Activated gamma-delta T cell (primary cell): ENCODE measurements around the gene MTUS2.

Source experiments
- DNase-seq: peaks from one replicate; lab custom pipeline; 2025; lab: John Stamatoyannopoulos, UW

Gene MTUS2

DNA sequence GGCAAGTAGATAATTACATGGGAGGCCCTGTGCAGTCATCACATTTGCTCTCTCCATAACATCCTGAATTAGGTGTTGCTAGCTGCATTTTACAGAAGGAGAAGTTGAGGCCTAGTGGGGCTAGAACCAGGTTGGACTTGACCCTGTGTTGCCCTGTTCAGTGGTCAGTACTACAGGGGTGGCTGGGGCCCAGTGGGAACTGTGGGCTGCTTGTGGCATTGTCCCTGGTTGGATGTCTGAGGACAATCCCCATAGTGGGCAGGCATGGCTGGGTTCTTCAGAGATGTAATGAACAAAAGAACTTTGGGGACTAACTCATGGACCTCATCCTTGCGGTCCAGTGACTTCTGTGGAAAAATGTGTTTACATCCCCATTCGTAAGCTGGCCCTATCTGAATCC lies 38.9 kb downstream of the MTUS2 start:
- no peak for DNase-seq

DNA sequence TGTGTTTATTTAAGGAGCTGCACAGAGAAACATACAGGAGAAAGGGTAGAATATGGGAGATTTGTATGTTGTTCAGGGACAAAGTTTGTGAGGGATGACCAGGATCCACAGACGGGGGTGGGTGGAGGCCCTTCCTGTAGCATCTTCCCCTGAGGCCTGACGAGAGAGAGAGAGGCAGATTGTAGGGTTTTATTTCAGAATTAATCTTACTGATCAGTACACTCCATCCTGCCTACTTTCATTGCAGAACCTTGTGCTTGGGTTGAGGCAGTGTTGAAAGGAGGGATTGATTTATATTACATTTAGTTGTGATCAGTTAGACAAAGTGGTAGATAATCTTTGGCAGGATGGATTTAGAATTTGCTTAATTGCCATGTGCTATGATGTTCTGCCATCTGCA lies 39.6 kb downstream of the MTUS2 start:
- no peak for DNase-seq

DNA sequence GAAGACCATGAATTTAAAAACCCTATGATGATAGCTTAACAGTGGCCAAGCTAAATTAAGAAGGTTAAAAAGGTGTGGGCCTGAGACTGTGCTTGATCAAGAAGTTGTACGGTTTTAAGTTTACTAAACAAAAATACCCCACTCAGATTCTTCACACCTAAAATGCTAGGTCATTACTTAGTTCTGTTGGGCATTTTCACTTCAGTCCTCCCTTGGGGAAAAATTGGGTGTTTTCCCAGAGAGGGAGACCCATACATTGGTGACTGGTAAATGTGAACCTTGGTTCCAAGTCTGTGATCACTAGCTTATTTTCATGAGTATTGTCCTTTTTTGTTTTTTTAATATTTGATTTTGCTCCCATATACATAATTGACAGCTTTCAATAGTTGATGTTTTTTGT lies 44.4 kb downstream of the MTUS2 start:
- no peak for DNase-seq

DNA sequence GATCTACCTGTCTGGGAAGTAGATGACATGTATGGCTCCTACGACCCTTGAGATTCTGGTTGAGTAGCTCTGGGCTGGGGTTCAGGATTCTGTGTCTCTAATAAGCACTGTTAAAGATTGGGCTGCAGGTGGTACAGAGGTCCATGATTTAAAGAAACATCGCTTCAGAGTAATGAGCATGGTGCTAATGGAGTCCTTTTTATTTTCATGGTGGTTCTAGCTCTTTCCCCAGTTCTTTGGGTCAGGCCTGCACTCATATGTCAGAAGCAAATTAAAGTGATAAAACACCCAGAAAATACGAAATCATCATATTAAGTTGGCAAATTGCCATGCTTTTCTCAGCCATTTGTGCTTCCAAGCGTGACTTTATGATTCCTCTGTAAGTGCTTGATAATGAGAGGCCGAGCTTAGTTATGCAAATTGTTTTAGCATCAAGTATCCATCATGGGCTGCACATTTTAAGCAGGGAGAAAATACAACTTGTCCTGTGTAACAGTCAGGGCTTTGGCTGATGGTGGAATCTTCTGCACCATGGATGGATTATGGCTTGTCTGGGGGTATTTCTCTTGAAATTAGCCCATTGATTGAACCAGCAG lies 45.1 kb downstream of the MTUS2 start:
- DNase-seq = no peak

DNA sequence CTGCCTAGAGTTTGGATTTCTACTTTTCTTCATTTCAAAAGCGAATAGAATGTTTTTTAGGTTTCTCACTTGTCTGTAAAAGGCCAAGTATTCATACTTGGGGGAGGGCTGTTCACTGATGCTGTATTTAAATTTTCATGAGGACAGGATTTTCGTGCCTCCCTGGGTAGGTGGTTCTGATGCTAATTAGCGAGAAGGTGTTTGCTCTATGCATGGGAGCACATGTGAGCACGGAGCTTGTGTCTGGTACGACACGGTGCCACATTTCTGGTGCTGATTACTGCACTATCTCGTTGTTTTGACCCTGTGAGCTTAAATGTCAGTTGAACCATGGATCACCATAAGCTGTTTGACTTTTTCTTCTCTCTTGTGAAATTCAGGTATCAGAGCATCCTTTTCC lies 45.8 kb downstream of the MTUS2 start:
- no peak for DNase-seq

DNA sequence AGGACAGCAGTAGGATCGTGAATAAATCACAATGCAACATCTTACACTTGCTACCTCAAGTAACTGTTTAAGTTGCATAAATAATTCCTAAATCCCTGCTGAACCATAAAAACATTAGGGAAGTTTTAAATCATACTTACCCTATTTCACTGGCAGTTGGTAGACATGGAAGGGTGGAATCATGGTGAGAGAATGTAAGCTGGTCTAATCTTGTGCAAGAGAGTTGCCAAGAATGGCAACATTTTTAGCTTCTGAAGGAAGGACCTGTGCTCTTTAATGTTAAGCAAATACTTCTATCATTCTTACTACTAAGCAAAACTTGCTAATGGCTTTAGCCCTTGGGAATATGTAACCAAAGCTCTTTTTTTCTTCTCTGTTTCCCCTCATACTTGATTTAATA lies 46.8 kb downstream of the MTUS2 start:
- DNase-seq = no peak

DNA sequence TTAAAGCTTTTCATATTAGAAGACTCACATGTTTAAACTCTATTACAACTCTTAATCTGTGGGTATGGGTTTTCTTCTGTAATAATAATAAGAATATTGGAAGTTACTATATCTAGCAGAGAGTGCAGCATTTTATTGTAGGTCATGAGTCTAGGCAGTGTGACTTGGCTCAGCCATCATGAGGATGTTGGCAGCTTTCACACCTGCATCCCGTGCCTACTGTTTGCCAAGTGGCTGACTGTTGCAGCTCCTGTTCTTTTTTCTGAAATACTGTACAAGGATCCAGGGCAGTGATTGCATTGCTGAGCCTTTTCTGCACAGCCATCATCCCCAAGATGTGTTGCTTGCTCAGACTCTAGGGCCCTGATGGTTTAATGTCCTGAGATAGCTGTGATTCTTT lies 47.4 kb downstream of the MTUS2 start:
- DNase-seq = no peak

DNA sequence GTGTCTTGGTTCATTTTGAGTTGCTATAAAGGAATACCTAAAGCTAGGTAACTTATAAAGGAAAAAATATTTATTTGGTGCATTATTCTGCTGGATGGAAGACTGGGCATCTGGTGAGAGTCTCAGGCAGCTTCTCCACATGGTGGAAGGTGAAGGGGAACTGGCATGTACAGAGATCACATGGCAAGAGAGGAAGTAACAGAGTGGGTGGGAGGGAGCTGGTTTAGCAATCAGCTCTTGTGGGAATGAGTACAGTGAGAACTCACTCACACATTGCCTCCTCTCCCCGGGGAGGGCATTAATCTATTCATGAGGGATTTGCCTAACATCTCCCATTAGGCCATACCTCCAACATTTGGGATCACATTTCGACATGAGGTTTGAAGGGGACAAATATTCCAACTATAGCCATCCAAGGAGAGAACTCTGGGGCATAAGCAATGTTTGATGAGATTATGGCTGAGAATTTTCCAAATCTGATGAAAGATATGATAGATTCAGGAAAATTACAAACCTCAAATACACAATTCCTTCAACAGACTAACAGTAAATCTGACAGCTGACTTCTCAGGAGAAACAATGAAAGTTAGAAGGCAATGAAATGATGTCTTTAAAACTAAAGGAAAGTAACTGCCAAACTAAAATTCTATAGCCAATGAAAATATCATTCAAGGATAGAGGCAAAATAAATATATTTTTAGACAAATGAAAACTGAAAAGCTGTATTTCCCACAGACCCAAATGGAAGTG lies 52.5 kb downstream of the MTUS2 start:
- no peak for DNase-seq

DNA sequence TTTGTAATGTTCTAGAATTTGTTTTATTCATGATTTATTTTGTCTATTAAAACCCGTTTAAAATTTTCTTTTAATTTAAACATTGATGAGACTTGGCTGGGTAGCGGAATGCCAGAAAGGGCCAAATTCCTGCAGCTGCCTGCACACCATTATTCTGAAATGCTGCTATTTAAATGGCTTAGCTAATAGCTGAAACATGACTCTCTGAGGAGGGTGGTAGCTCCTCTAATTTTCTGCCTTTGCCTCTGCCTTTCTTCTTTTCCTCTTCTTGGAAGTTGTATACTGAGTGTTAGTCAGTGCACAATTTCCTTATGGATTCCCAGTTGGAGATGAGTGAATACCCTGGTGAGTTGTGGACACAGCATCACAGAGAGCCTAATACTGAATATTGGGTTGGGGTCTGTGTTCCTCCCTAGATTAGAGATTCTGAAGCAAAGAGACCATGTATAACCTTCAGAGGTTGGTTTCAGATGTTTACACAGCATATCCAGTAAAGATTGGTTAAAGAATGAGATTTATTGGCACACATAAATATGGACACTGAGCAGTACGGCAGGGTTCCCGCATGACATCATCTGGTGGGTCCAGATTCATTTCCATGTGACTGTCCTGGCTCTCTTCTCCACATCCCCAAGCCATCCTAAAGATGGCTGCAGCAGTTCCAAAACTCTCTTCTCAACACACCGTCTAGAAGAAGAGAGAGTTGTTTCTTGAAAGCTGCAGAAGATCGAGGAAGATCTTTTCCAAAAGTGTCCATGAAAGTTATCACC lies 55.9 kb downstream of the MTUS2 start:
- DNase-seq = no peak

DNA sequence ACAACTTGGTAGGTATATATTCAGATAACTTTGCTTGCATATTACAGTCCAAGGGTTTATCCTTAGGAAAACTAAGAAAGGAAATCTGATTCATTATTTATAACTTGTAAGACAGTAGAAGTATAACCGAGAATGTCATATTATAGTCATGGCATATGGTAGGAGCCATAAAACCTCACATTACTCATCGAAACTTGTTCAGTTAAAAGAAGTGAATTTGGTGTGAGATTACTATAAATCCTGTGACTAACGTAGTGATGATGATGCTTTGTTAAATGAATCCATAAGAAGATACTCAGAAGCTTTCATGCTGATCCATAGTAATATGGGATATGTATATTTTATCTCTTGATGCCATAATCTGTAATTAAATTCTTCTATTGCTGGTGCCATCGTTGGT lies 57.3 kb downstream of the MTUS2 start:
- DNase-seq = no peak

DNA sequence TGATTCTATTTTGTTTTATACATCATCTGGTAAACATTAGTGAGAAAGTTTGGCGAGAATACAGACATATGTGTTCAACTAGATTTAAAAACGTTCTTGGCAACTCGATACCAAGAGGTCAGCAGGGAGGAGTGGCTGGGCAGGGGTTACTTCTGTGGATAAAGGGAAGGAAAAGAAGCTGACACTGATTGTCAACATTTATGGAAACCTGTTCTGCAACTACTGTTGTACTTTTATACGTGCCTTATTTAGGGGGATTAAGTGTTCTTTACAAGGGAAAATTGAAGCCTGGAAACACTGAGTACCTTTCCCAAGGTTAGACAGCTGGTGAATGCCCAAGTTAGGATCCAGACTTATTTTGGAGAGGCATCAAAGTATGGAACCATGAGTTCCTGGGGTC lies 65.0 kb downstream of the MTUS2 start:
- no peak for DNase-seq

DNA sequence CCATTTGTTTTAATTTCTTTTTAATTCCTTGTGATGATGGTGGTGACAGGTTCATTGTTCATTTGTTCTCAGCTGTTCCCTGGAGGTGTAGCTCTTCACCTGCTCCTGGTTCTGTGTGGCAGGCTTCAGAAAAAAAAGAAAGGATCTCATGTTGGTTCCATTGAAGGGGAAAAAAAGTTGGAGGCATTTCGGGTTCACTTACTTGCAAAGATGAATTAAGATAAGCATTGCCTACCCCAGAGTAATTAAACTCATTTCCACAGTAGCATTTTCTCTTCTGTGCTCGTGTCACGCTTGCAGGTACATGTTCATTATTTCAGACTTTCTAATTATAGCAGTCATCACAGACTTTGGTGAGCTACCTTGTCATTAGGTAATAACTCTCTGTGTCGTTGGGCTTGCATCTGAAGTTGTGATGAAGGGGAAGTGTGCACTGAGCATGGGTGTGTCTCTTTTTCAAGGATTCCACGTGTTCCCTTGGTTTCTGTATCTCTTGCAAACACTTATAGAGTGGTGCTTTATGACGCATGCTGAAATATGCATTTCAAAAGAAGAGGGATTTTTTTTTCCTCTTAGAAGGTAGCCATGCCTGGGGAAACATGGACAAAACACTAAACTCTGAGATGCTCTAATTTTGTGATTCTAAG lies 69.1 kb downstream of the MTUS2 start:
- DNase-seq = no peak

DNA sequence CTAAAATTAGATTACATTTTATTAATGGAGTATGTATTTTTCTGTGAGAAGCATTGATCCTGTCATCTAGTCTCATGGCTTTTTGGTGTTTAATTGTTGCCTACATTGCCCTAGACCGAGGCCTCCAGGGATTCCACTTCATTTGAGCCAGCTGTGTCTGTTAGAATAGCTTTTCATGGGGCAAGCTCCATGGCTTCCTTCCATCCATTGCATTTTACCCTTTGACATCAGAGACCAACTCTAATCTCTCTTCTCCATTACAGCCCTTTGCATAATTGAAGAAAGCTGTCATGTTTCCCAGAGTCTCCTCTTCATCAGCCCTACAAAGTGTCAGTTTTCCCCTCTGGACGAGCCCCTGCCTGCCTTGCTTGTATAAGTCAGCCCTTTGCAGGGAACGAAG lies 70.6 kb downstream of the MTUS2 start:
- no peak for DNase-seq

DNA sequence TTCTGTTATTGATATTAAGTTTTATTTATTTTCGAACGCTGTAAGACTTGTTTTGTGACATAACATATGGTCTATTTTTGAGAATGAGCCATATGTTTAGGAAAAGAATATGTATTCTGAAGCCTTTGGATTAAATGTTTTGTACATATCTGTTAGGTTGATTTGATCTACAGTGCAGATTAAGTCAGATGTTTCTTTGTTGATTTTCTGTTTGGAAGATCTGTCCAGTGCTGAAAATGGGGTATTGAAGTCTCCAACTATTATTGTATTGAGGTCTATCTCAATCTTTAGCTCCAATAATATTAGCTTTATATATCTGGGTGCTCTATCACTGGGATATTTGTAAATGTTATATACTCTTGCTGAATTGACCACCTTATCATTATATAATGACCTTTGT lies 97.9 kb downstream of the MTUS2 start:
- DNase-seq = no peak

DNA sequence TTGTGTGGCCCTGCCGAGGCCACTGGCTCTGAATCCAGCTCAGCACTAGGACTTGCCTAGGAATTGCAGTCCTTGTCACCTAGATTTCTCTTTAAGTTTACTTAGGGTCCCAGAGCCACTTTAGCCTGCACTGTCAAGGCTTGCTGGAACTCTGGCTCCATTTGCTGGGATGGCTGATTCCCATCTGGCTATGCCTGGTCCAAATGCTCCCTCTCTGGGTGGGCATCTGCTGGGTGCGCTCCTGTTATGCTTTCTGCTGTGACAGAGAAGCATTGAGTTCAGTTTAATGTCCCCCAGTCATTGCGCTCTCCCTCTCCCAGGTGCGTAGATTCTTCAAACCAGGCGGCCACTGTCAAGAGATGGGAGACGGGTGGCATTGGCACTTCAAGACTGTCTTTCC lies 102.2 kb downstream of the MTUS2 start:
- no peak for DNase-seq

DNA sequence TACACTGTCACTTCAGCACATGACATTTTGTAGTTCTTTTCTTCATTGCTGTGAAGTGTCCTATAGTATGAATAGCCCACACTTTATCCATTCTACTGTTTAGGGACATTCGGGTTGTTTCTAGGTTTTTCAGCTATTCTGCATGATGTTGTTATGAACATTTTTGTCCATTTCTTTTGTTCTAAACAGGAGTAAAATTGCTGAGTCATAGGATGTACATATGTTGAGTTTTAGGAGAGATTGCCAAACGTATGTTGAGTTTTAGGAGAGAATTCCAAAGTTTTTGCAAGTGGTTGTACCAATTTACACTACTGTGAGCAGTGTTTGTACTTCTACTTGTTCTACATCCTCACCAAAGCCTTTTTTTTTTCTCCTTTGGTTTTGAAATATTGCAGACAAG lies 115.0 kb downstream of the MTUS2 start:
- no peak for DNase-seq

DNA sequence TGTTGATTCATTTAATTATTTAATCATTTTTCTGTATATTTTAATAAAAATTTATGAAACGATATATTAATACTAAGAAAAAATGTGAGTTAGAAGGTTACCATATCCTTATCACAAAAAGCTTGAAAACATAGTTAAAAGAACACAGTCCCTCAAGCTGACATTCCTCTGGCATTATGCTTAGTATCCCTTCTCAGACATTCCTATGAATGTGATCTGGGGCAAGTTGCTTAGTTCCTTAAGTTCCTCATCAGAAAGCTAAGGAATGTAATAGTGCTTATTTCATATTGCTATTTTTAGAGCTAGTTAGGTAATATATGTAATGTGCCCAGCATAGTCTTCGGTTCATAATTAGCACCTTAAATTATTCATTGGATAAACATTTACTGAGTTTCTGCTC lies 122.8 kb downstream of the MTUS2 start:
- no peak for DNase-seq

DNA sequence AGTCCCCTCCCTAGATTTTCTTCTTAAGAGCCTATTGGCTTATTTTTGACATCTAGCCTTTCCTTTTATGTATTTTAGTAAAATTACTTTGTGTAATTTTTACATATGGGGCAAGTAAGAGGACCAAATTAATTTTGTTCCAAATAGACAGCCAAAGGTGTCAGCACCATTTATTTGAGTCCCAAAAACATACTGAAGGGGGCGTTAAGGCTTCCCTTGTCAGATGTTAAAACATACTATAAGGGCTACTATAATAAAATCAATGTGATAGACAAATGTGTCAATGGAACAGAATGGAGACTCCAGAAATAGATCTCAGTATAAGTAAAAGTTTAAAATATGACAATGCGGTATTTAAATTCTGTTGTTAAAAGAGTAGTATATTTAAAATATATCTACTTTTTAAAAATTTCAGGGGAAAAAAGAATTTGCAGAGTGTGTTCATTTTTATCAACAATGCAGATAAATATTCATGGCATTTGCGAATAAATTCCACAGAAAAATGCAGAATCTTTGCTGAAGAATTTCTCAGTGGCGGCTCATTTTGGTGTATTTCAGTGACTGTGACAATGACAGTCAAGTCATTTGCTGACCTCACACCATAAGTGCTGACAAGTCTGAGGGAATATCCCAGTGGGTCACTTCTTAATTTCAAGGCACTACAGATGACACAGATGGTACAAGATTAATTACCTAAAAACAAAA lies 133.7 kb downstream of the MTUS2 start:
- no peak for DNase-seq

DNA sequence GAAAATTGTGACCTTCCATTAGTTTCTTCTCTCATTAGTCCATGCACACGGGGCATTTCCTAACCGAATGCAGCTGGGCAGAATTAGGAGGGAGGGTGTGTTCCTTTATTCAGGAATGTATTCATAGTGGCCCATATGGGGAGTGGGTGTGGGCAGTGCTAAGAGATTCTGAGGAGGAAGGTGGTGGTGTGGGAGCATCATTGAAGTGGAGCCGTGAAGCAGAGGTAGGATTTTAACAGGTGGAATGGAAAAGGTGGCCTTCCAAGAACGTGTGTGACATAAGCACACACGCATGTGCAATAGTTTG lies 134.2 kb downstream of the MTUS2 start:
- no peak for DNase-seq

DNA sequence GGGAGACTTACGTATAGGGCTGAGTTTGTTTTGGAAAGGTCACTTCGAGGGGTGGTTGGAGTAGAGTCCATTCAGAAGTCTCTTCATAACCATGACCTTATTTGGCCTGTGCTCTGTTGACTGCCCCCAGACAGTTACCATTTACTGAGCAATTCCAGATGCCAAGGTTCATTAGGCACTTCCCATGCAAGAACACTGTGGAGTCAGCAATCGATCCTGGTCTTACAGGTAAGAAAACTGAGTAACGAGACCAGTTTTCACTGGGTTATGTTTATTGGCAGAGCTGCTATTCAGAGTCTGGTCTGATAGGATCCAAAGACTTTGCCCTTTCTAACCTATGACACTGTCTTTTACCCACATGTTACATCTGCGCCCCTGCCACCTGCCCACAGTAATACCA lies 134.7 kb downstream of the MTUS2 start:
- no peak for DNase-seq

DNA sequence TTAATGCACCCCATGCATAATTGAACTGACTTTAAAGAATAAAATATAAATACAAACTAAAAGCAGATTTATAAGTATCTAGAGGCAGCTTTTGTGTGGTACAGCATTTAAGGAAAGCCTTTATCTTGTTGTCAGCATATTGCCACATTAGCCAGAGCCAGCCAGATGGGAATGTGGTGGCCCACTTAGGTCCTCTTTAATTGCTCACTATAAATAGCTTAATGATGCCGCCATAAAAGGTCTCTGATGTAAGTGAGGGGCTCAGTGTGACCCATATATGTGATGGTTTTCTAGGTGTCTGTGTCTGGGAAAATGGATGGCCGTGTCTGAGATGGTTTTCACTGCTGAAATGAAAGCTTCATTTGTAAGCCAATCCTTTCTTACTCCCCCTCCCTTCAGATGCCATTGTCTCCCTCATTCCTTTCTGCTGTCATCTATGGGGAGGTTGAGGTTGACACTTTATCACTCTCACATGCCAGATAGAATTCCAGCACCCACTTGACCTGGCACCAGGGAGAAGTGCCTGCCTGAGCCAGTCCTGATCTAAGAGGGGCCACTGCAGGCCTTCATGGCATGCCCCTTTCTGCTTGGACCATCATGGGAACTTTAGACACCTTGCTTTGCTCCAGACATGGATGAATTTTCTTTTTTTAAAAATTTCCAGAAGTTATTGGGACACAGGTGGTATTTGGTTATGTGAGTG lies 135.3 kb downstream of the MTUS2 start:
- DNase-seq = no peak

DNA sequence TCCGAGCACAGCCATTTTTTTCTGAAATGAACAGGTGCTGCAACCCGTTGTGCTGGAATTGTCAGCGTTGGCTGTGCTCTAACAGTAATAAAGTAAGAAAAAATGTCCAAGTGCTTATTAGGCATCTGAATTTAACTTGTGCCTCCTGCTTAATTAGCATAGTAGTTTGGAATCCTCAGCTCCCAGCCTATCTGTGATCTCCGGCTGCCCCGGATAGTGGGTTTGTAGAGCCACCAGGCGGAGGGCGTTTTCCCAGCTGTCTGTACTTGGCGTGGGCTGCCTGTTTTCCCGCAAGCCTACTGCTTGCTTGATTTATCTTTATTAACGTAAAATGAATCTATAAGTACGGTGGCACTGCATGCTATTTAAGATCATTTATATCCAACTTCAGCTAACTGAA lies 137.9 kb downstream of the MTUS2 start:
- DNase-seq = no peak
